Measurements from ENCODE around the gene LRIT3. TPM values are rescaled to one million over a fixed set of nuclear protein-coding genes. Genes with fewer than 3 reads are reported as not detected.
A peak's percentile ranks its signal among the peaks of the same experiment; 100 is the strongest.

LRIT3 gene
- polyA plus RNA-seq, 3 donors = 0.07 TPM; not detected in 2

- Mint-ChIP-seq H3K4me3 (peak within 1 kb of the TSS; percentile 97 to 98), H3K27ac (peak within 1 kb of the TSS; percentile 96 to 99 (median 97)), H3K4me1 (peaks cover 31% of the 10 kb centered on the region), H3K27me3 (ENCODE audit: low read depth in 3 of 3) (peaks cover 0 to 1% (median 0%) of the 10 kb centered on the region in 3 donors), H3K36me3 (peaks cover 24 to 27% of the 10 kb centered on the region in 2 donors), H3K9me3 (no peaks in the 10 kb centered on the region)
- Histone ChIP-seq H2AFZ (ENCODE audit: insufficient read depth, low read depth, low read length, poor library complexity, severe bottlenecking) (peak within 1 kb of the TSS; percentile 88), H3K4me3 (replicated peaks in 1 of 3; ENCODE audit: low read depth in 2 of 3, low read length in 3 of 3) (peak within 1 kb of the TSS; percentile 42 to 86 (median 75)), H3K9me3 (replicated peaks in 1 of 2; ENCODE audit: control insufficient read depth in 1 of 2, insufficient read depth in 1 of 2, low read length in 2 of 2) (no peaks in the 10 kb centered on the region), H3K4me1 (ENCODE audit: control insufficient read depth in 1 of 2, insufficient read depth in 2 of 2, low read length in 2 of 2) (peaks cover 20 to 29% of the 10 kb centered on the region in 2 donors), H3K79me2 (ENCODE audit: insufficient read depth, low read length) (peaks cover 16% of the 10 kb centered on the region), H3K36me3 (replicated peaks in 1 of 2; ENCODE audit: control insufficient read depth in 1 of 2, insufficient read depth in 2 of 2, low read length in 2 of 2) (peaks cover 14 to 27% of the 10 kb centered on the region in 2 donors), H3K9ac (ENCODE audit: insufficient read depth, low read length, poor library complexity, severe bottlenecking) (peak within 1 kb of the TSS; percentile 88), H3K4me2 (replicated peaks; ENCODE audit: extremely low read depth, low read length, poor library complexity, severe bottlenecking) (peak within 1 kb of the TSS; percentile 90), H3K27me3 (ENCODE audit: control insufficient read depth in 2 of 2, insufficient read depth in 2 of 2, low read length in 2 of 2) (no peaks in the 10 kb centered on the region), H3K27ac (ENCODE audit: low read depth in 1 of 2, low read length in 2 of 2) (peak within 1 kb of the TSS; percentile 79 to 97), H4K20me1 (ENCODE audit: insufficient read depth, low read length) (no peaks in the 10 kb centered on the region)
- no peak for TF ChIP-seq CTCF (IDR thresholded peaks at IDR 0.05)
- DNase-seq = peak; percentile 87 to 89 (median 87)
- intact Hi-C loops (cut with micrococcal nuclease) = loop anchor here (5.0 to 10.0 kb wide), 3 partner anchors 111 to 383 kb away; partner anchors contain the start of genes CASP6 (in 1 of the 2) and SEC24B (in 1 of the 2)
- under 1% methylated on average over 46 of the region's 53 CpGs for WGBS (ENCODE audit: insufficient coverage)
These were observed 32.5 kb upstream of the LRIT3 start, which contains the start of gene GAR1 for GRCh38 chr4:109815151-109816081. GAR1 (plus strand) TSS chr4:109815762; CDS start chr4:109816165, 403 bp downstream.

- peak overlapping the region; percentile 88 for H3K9ac ChIP-seq (ENCODE audit: insufficient read depth, low read length, poor library complexity, severe bottlenecking)
- no peak for DNase-seq
- peak overlapping the region; percentile 90 for H3K4me2 ChIP-seq (replicated peaks; ENCODE audit: extremely low read depth, low read length, poor library complexity, severe bottlenecking)
- Mint-ChIP-seq H3K36me3 (peaks cover 30 to 34% of the 10 kb centered on the region in 2 donors), H3K4me3 (peak overlapping the region; percentile 97 to 98), H3K27ac (peak overlapping the region; percentile 96 to 99 (median 97)), H3K4me1 (peaks cover 31% of the 10 kb centered on the region), H3K9me3 (no peaks in the 10 kb centered on the region), H3K27me3 (ENCODE audit: low read depth in 3 of 3) (peaks cover 0 to 1% (median 0%) of the 10 kb centered on the region in 3 donors)
- peak overlapping the region; percentile 42 to 86 (median 75) for H3K4me3 ChIP-seq (replicated peaks in 1 of 3; ENCODE audit: low read depth in 2 of 3, low read length in 3 of 3)
- no peaks in the 10 kb centered on the region for H3K27me3 ChIP-seq (ENCODE audit: control insufficient read depth in 2 of 2, insufficient read depth in 2 of 2, low read length in 2 of 2)
- H3K36me3 ChIP-seq (replicated peaks in 1 of 2; ENCODE audit: control insufficient read depth in 1 of 2, insufficient read depth in 2 of 2, low read length in 2 of 2) = peaks cover 15 to 33% of the 10 kb centered on the region in 2 donors
- TF ChIP-seq CTCF (IDR thresholded peaks at IDR 0.05) = no peak
- H3K9me3 ChIP-seq (replicated peaks in 1 of 2; ENCODE audit: control insufficient read depth in 1 of 2, insufficient read depth in 1 of 2, low read length in 2 of 2) = no peaks in the 10 kb centered on the region
- peak overlapping the region; percentile 79 to 97 for H3K27ac ChIP-seq (ENCODE audit: low read depth in 1 of 2, low read length in 2 of 2)
- H3K4me1 ChIP-seq (ENCODE audit: control insufficient read depth in 1 of 2, insufficient read depth in 2 of 2, low read length in 2 of 2) = peaks cover 20 to 29% of the 10 kb centered on the region in 2 donors
- H3K79me2 ChIP-seq (ENCODE audit: insufficient read depth, low read length) = peaks cover 16% of the 10 kb centered on the region
- H2AFZ ChIP-seq (ENCODE audit: insufficient read depth, low read depth, low read length, poor library complexity, severe bottlenecking) = peak overlapping the region; percentile 88
- WGBS (ENCODE audit: insufficient coverage) = 0% methylated on average over 16 of the region's 19 CpGs
- intact Hi-C loops (cut with micrococcal nuclease) = loop anchor here (5.0 to 10.0 kb wide), 3 partner anchors 111 to 384 kb away; partner anchors contain the start of genes CASP6 (in 1 of the 2) and SEC24B (in 1 of the 2)
- no peaks in the 10 kb centered on the region for H4K20me1 ChIP-seq (ENCODE audit: insufficient read depth, low read length)
These were observed 31.8 kb upstream of the LRIT3 start for GRCh38 chr4:109816082-109816442.
